Activated CD4-positive, alpha-beta T cell treated with anti-CD3 and anti-CD28 coated beads, Interleukin-2, amount 50 U/mL, for 1 hour (primary cell): ENCODE results near the gene SEC14L2.
"Not testable (repeated sequence)": the region's sequence is repeated elsewhere in the genome, so short reads cannot be mapped to it uniquely, and the experiment has no call there.

Experiments used
- DNase-seq: peaks from one replicate; pipeline ENCODE4 v3.0.0-alpha.2; 2020

Gene SEC14L2

GRCh38 chr22:30460555-30460954 lies 63.7 kb downstream of the SEC14L2 start:
- DNase-seq: not testable (repeated sequence)

GRCh38 chr22:30469165-30469564 lies 72.3 kb downstream of the SEC14L2 start:
- DNase-seq: no peak

GRCh38 chr22:30470655-30471054 lies 73.8 kb downstream of the SEC14L2 start:
- DNase-seq: no peak

- DNase-seq: no peak
Observed at GRCh38 chr22:30471616-30472318, 74.9 kb downstream of the SEC14L2 start, which contains the start of gene SEC14L3. SEC14L3 (minus strand) TSS chr22:30472017; CDS start chr22:30471958, 59 bp downstream.

- no peak for DNase-seq
Observed at GRCh38 chr22:30472994-30473720, 76.3 kb downstream of the SEC14L2 start.

- DNase-seq: no peak
Observed at GRCh38 chr22:30474121-30474520, 77.3 kb downstream of the SEC14L2 start.
